ENCODE measurements around the gene ARHGAP26.

The ARHGAP26 gene

GRCh38 chr5:143166090-143166489, 395.9 kb downstream of the ARHGAP26 start:
- H3K27ac ChIP-seq: no peak overlapping the region
- H3K4me3 ChIP-seq: no peak overlapping the region

GRCh38 chr5:143166661-143167420, 396.7 kb downstream of the ARHGAP26 start:
- Histone ChIP-seq H3K4me3 (no peak overlapping the region), H3K27ac (no peak overlapping the region)

GRCh38 chr5:143168171-143168741, 398.1 kb downstream of the ARHGAP26 start:
- peak overlapping the region in 1 of 21 experiments; percentile 14 for H3K27ac ChIP-seq

GRCh38 chr5:143168921-143169810, 399.0 kb downstream of the ARHGAP26 start:
- Histone ChIP-seq H3K27ac (peak overlapping the region in 2 of 21 experiments; percentile 14 to 47), H3K4me3 (no peak overlapping the region)

More at GRCh38 chr5:143168171-143168741, 398.1 kb downstream of the ARHGAP26 start:
- H3K4me3 ChIP-seq: no peak overlapping the region

DNA sequence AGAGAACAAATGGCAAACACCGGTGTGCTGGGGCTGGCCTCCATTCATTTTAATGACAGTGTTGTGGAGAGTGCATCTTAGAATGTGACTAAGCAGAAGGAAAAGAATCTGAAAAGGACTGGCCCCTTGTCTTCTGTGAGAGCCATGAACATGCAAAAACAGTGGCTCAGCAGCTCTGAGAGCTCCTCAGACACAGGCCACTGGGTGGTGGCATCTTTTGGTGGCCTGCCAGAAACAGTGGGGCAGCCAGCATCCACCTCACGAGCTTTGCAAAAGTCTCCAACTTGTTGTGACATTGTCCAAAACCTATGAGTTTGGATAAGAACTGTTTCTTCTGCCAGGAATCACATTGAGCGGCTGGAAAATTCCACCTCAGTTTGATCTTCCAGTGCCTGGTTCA, 399.9 kb downstream of the ARHGAP26 start:
- H3K4me3 ChIP-seq: no peak overlapping the region
- no peak overlapping the region for H3K27ac ChIP-seq

- H3K4me3 ChIP-seq: no peak overlapping the region
- H3K27ac ChIP-seq: no peak overlapping the region
Measured at GRCh38 chr5:143170977-143171376, 400.8 kb downstream of the ARHGAP26 start.

DNA sequence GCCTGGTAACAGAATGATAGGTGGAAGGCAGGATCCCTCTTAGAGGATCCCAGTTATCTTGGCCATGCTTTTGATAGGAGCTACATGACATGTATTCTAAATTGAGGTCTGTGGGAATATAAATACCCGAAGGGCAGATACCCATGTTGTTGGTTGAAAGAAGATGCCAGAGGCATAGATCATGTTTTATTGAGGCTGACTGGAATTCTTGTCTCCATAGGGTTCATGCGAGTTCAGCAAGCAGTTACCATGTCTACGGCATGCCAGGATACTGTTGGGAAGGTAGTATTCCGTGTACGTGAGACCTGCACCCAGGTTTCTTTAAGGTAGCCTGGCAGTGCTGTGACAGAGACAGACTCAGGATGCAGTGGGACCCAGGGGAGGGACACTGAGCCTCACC, 402.6 kb downstream of the ARHGAP26 start:
- H3K27ac ChIP-seq: no peak overlapping the region
- no peak overlapping the region for H3K4me3 ChIP-seq

DNA sequence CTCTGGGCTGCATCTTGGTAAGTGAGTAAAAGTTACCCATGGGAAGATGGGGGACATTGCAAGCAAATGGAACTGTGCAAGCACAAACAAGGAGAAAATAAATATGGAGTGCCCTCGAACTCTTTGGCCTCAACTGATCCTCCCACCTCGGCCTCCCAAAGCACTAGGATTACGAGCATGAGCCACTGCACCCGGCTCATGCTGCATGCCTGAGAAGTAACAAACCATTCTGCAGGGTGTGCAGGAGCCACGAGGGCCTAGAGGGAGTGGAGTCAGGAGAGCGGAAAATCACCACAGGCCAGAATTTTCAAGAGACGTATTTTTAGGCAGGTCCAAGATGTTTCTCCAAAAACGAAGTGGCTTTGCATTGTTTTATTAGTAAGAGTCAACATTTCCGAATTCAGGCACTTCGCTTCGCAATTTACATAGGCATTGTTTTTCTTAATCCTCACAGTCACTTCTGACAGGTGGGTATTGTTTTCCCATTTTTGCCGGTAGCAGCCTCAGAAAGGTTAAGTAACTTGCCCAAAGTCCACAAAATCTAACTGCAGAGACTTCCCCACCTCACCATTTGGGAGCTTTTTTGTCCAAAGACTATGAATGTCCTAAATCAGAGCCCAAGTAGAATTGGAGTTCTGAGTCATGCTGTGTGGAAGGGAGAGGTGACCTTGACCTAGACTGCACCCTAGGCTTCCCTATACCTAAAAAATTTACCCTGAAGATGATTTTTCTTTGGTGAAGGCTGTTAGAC, 403.1 kb downstream of the ARHGAP26 start:
- Histone ChIP-seq H3K27ac (no peak overlapping the region), H3K4me3 (no peak overlapping the region)

GRCh38 chr5:143174714-143175398, 404.7 kb downstream of the ARHGAP26 start:
- H3K4me3 ChIP-seq: no peak overlapping the region
- H3K27ac ChIP-seq: no peak overlapping the region

DNA sequence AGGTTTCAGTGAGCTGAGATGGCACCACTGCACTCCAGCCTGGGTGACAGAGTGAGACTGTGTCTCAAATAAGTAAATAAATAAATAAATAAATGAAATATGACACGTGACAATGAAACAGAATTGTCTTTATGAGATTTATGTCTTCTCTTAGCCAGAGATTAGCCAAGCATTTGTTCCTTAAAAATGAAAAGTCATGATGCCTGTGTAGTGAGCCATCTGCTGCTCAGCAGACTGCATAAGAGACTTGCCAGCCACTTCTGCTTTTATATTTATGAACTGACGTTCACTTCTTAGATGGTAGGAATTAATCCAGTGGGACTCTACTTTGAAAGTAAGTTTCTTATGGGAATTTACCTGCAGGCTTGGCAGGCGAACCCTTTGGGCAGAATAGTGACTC, 405.9 kb downstream of the ARHGAP26 start:
- Histone ChIP-seq H3K27ac (no peak overlapping the region), H3K4me3 (no peak overlapping the region)

GRCh38 chr5:143177263-143177983, 407.2 kb downstream of the ARHGAP26 start:
- Histone ChIP-seq H3K27ac (peak overlapping the region in 1 of 21 experiments; percentile 15), H3K4me3 (no peak overlapping the region)

- Histone ChIP-seq H3K27ac (no peak overlapping the region), H3K4me3 (no peak overlapping the region)
Measured at GRCh38 chr5:143179126-143179740, 409.1 kb downstream of the ARHGAP26 start.

- no peak overlapping the region for H3K27ac ChIP-seq
- H3K4me3 ChIP-seq: no peak overlapping the region
Measured at GRCh38 chr5:143180751-143181150, 410.6 kb downstream of the ARHGAP26 start.

DNA sequence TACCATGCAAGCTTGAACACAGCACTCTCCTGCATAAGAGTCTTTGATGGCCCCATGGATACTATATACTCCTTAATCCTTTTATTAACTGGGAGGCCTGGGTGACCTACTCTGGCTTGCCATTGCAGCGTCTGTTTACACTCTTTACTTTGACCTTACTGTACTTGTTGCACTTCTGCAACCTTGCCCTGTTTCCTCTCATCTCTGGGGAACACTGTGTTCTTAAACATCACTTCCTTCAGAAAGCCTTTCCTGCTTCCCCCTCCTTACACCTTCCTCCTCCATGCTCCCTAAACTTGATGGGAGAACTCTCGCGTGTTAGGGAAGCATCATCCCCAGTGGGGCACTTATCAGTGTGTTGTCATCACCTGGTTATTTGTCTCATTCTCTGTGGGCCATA, 411.0 kb downstream of the ARHGAP26 start:
- H3K4me3 ChIP-seq: no peak overlapping the region
- H3K27ac ChIP-seq: no peak overlapping the region

- peak overlapping the region in 1 of 21 experiments; percentile 10 for H3K27ac ChIP-seq
- no peak overlapping the region for H3K4me3 ChIP-seq
Measured at GRCh38 chr5:143182106-143182505, 411.9 kb downstream of the ARHGAP26 start.

DNA sequence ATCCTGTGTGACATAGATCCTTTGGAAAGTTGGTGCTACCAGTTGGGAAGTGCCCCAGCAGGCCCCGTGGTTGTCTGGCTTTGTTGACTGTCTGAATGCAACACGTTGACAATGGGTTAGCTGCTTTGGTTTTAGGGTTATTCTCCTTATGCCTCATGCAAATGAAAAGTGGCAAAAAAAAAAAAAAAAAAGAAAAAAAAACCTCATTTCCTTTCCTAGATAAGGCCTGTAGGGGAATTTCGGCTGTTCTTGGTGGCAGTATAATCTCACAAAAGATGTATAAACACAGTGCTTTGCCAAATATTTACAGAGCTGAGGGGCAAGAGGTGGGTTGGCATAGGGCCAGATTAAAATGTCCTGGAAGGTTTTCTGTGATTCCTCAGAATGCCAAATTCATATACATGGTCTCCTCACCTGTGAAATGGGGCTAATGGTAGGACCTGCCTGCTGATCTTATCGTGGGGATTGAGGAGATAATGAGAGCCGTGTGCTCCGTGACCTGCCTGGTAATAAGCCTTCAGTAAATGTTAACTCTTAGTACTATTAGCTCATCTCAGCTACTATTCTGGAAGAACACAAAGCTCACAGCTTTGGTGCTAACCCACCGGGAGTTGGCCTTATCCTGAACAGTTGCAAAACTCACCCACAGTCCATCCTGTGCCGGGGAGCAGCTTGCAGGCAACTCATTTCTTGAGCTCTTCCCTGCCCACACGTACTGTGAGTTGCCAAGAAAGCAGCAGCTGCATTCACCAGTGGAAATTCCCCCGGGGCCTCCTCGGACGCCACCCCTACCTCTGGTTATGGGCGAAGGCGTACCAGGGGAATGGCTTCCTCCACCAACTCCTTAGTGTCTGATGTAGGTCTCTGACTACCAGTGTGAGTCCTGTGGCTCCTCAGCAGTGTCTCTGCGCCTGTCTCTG, 413.0 kb downstream of the ARHGAP26 start:
- Histone ChIP-seq H3K4me3 (no peak overlapping the region), H3K27ac (peak overlapping the region in 2 of 21 experiments; percentile 16 to 69)

DNA sequence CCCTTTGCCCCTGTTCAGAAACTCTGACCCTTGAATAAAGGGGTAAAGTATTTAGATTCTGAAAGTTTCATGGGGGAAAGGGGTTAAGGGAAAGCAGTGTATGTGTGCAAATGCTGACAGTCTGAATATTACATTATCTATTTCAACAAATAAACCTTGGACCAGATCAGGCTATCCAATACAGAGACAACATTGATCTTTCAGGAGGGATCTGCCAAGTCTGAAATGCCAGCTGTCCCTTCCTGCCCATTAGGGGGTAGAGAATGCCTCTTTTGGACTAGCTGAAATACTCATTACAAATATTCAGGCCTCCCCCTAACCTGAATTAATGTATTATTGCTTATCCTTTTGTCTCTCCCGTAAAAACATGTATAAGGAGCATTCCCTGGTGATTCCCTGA, 413.8 kb downstream of the ARHGAP26 start:
- Histone ChIP-seq H3K27ac (peak overlapping the region in 1 of 21 experiments; percentile 69), H3K4me3 (no peak overlapping the region)
